AG08396 (cell line): Measurements from ENCODE around the gene CYB5R4.
"Not testable (repeated sequence)": the region's sequence is repeated elsewhere in the genome, so short reads cannot be mapped to it uniquely, and the experiment has no call there.

Experiments
- DNase-seq: peaks from one replicate; pipeline ENCODE4 v3.0.0; 2012; ENCODE audit warnings: low spot score, mixed read lengths

CYB5R4 gene

GRCh38 chr6:83862776-83863471 is 3.4 kb downstream of the CYB5R4 start:
- DNase-seq = peak; percentile 30

- no peak for DNase-seq
Observed at GRCh38 chr6:83867043-83867442, 7.6 kb downstream of the CYB5R4 start.

GRCh38 chr6:83867527-83868161 is 8.2 kb downstream of the CYB5R4 start:
- no peak for DNase-seq

- no peak for DNase-seq
Observed at GRCh38 chr6:83868639-83869038, 9.2 kb downstream of the CYB5R4 start.

GRCh38 chr6:83870649-83871048 is 11.2 kb downstream of the CYB5R4 start:
- DNase-seq = no peak

- DNase-seq = no peak
Observed at GRCh38 chr6:83872386-83873118, 13.1 kb downstream of the CYB5R4 start.

- DNase-seq = no peak
Observed at GRCh38 chr6:83873869-83874268, 14.4 kb downstream of the CYB5R4 start.

GRCh38 chr6:83875843-83876242 is 16.4 kb downstream of the CYB5R4 start:
- DNase-seq = no peak

GRCh38 chr6:83878902-83879644 is 19.6 kb downstream of the CYB5R4 start:
- DNase-seq = no peak

- DNase-seq = no peak
Observed at GRCh38 chr6:83879746-83880145, 20.3 kb downstream of the CYB5R4 start.

- no peak for DNase-seq
Observed at GRCh38 chr6:83883240-83883639, 23.8 kb downstream of the CYB5R4 start.

- peak; percentile 33 for DNase-seq
Observed at GRCh38 chr6:83884523-83884922, 25.0 kb downstream of the CYB5R4 start.

- no peak for DNase-seq
Observed at GRCh38 chr6:83885984-83886383, 26.5 kb downstream of the CYB5R4 start.

- DNase-seq = no peak
Observed at GRCh38 chr6:83889621-83890020, 30.1 kb downstream of the CYB5R4 start.

- DNase-seq = no peak
Observed at GRCh38 chr6:83890520-83890919, 31.0 kb downstream of the CYB5R4 start.

- DNase-seq = no peak
Observed at GRCh38 chr6:83891586-83891985, 32.1 kb downstream of the CYB5R4 start.

- no peak for DNase-seq
Observed at GRCh38 chr6:83893024-83893423, 33.5 kb downstream of the CYB5R4 start.

GRCh38 chr6:83897094-83897493 is 37.6 kb downstream of the CYB5R4 start:
- not testable (repeated sequence) for DNase-seq

GRCh38 chr6:83901624-83902023 is 42.1 kb downstream of the CYB5R4 start:
- no peak for DNase-seq

- DNase-seq = no peak
Observed at GRCh38 chr6:83904395-83904794, 44.9 kb downstream of the CYB5R4 start.

- no peak for DNase-seq
Observed at GRCh38 chr6:83905648-83906047, 46.2 kb downstream of the CYB5R4 start.

GRCh38 chr6:83907623-83908390 is 48.3 kb downstream of the CYB5R4 start:
- not testable (repeated sequence) for DNase-seq
